Stomach (tissue), 9 donors: Measurements from ENCODE around the gene PGM2. TPM values are rescaled to one million over a fixed set of nuclear protein-coding genes. Genes with fewer than 3 reads are reported as not detected.

Experiments
- DNase-seq, 2 donors: peaks; one replicate each; pipeline versions ENCODE4 v3.0.0 to v3.0.0-alpha.2; 2013 to 2019
- H3K27ac ChIP-seq, 5 donors: fragments of 200-600 bp in 4 of 5; sonication (generic) in 4 of 5; one replicate each; pipeline ENCODE4 v1.5.1; 2013 to 2019; ENCODE audit warnings: mild to moderate bottlenecking in 1 of 5, moderate library complexity in 1 of 5
- H3K27me3 ChIP-seq, 3 donors: fragments of 200-600 bp; sonication (generic); one replicate each; pipeline ENCODE4 v1.5.1; 2017 to 2019; ENCODE audit warnings: mixed run types in 1 of 3
- H3K36me3 ChIP-seq, 4 donors: fragments of 200-600 bp; sonication (generic); 1 replicate in 3 of 4; 2 replicates in 1 of 4; pipeline ENCODE4 v1.5.1; 2016 to 2019
- H3K4me1 ChIP-seq, 4 donors: fragments of 200-600 bp; sonication (generic); one replicate each; pipeline ENCODE4 v1.5.1; 2016 to 2019
- H3K4me3 ChIP-seq, 4 donors: fragments of 200-600 bp; sonication (generic) in 3 of 4; one replicate each; pipeline ENCODE4 v1.5.1; 2016 to 2019; ENCODE audit warnings: mild to moderate bottlenecking in 1 of 4
- H3K9me3 ChIP-seq, 4 donors: fragments of 200-600 bp; sonication (generic); one replicate each; pipeline ENCODE4 v1.5.1; 2016 to 2019
- EP300 ChIP-seq: sonication (generic); formaldehyde crosslinking; IDR thresholded peaks from one replicate; pipeline ENCODE4 v1.6.1; 2017; ENCODE audit warnings: antibody characterized with exemption
- POLR2A ChIP-seq, 4 donors: fragments of 450-650 bp; IDR thresholded peaks; one replicate each; pipeline ENCODE4 v1.6.1; 2016; ENCODE audit warnings: antibody characterized with exemption in 4 of 4, control low read depth in 2 of 4, mild to moderate bottlenecking in 1 of 4, moderate library complexity in 1 of 4
- POLR2AphosphoS5 ChIP-seq, 3 donors: sonication (generic); formaldehyde crosslinking; IDR thresholded peaks; one replicate each; pipeline ENCODE4 v1.6.1; 2016; ENCODE audit warnings: antibody characterized with exemption in 3 of 3
- WGBS, 5 donors: extraction: QIAGEN DNeasy Blood & Tissue Kit in 3 of 5; methylation state at CpG; one replicate each; pipeline versions ENCODE4 v1.1.5 to v1.1.7; 2013 to 2018; 5-methylcytosine and 5-hydroxymethylcytosine counted together
- intact Hi-C: fragments of 100-400 bp; cut with DNase I; formaldehyde crosslinking; loops from one replicate; pipeline ENCODE4 v1.15.1; 2023; ENCODE audit warnings: low total_unique reads
- polyA plus RNA-seq, 3 donors: library from polyadenylated mRNA; stranded (reverse); fragments of 200-250 nt; gene quantifications; one replicate each; pipeline ENCODE4 v1.2.3, GENCODE V29; 2013
- total RNA-seq, 5 donors: library from RNA; depleted of rRNA; stranded (reverse); fragments of >200 nt; gene quantifications; one replicate each; pipeline versions ENCODE4 v1.1.0 to v1.2.3, GENCODE V29; 2014 to 2016
- TF ChIP-seq, protein P1 (sequence below), 7 experiments: fragments of 450-650 bp in 4 of 7; fragments of 200-600 bp in 3 of 7; sonication (generic) in 3 of 7; IDR thresholded peaks; one replicate each; pipeline ENCODE4 v1.5.1; 2016 to 2019; ENCODE audit warnings: antibody characterized with exemption in 7 of 7, control low read depth in 2 of 7, mild to moderate bottlenecking in 1 of 7
- donor health status: healthy with polysubstance abuse.
- donor health status: Bipolar disorder and iron deficiency.
- donor health status: healthy.

The PGM2 gene
- total and polyA plus RNA-seq, 8 donors: 7.4 to 53.1 (median 13.9) TPM

GRCh38 chr4:37909332-37910090, 83.0 kb downstream of the PGM2 start:
- no peaks in the 10 kb centered on the region for H3K27me3 ChIP-seq
- H3K27ac ChIP-seq: peak overlapping the region in 2 of 5 donors; percentile 38 to 53
- peaks cover 0 to 18% (median 3%) of the 10 kb centered on the region in 4 donors for H3K4me1 ChIP-seq
- no peaks in the 10 kb centered on the region for H3K9me3 ChIP-seq
- TF ChIP-seq POLR2AphosphoS5 (IDR thresholded peaks at IDR 0.05) (no peak), POLR2A (IDR thresholded peaks at IDR 0.05) (no peak), EP300 (no peak)
- TF ChIP-seq, protein P1, sequence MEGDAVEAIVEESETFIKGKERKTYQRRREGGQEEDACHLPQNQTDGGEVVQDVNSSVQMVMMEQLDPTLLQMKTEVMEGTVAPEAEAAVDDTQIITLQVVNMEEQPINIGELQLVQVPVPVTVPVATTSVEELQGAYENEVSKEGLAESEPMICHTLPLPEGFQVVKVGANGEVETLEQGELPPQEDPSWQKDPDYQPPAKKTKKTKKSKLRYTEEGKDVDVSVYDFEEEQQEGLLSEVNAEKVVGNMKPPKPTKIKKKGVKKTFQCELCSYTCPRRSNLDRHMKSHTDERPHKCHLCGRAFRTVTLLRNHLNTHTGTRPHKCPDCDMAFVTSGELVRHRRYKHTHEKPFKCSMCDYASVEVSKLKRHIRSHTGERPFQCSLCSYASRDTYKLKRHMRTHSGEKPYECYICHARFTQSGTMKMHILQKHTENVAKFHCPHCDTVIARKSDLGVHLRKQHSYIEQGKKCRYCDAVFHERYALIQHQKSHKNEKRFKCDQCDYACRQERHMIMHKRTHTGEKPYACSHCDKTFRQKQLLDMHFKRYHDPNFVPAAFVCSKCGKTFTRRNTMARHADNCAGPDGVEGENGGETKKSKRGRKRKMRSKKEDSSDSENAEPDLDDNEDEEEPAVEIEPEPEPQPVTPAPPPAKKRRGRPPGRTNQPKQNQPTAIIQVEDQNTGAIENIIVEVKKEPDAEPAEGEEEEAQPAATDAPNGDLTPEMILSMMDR (IDR thresholded peaks at IDR 0.05): no peak
- DNase-seq: no peak
- H3K4me3 ChIP-seq: no peak overlapping the region
- no peaks in the 10 kb centered on the region for H3K36me3 ChIP-seq
- WGBS, 5 donors: 78 to 89% (median 87%) methylated on average over 8 of the region's 8 CpGs
- intact Hi-C loops: no loop called here

DNA sequence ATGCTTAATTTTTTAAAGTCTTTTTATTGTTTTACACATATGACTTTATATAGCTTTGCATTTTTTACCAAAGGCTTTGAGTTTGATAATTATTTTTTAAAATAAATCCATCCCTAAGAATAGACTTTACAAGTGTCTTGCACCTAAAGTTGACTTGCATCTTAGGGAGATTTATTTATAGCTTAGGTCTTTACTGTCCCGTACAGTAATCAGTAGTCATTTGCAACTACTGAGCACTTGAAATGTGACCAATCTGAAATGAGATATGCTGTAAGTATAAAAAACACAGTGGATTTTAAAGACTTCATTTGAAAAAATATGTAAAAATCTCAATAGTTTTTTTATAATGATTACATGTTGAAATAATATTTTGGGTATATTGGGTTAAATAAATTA, 83.6 kb downstream of the PGM2 start:
- WGBS, 5 donors: 36 to 94% (median 78%) methylated on average over 1 of the region's 1 CpG
- DNase-seq: no peak
- peaks cover 0 to 18% (median 3%) of the 10 kb centered on the region in 4 donors for H3K4me1 ChIP-seq
- TF ChIP-seq POLR2A (IDR thresholded peaks at IDR 0.05) (no peak), POLR2AphosphoS5 (IDR thresholded peaks at IDR 0.05) (no peak), EP300 (no peak)
- TF ChIP-seq, protein P1 (IDR thresholded peaks at IDR 0.05): no peak
- H3K9me3 ChIP-seq: no peaks in the 10 kb centered on the region
- no peaks in the 10 kb centered on the region for H3K36me3 ChIP-seq
- no peak overlapping the region for H3K27ac ChIP-seq
- no peak overlapping the region for H3K4me3 ChIP-seq
- H3K27me3 ChIP-seq: no peaks in the 10 kb centered on the region
- intact Hi-C loops: no loop called here

Other genes with a start within 250 kb of the PGM2 start
- gene RELL1, start 140.3 kb upstream of the PGM2 start, total RNA-seq: 100 to 1,000 TPM in 1 of 5 donors, 10 to 100 TPM in 3, 1 to 10 TPM in 1; 2.9 to 113 (median 92.5) TPM
- gene RELL1, start 140.3 kb upstream of the PGM2 start, polyA plus RNA-seq: 1 to 10 TPM; 1.3 to 8.3 (median 2.4) TPM
- gene TBC1D1, start 64.4 kb downstream of the PGM2 start, total RNA-seq: 100 to 1,000 TPM in 3 of 5 donors, 10 to 100 TPM in 2; 42.6 to 165 (median 108) TPM
- 10 to 100 TPM; 18.8 to 32.7 (median 32.1) TPM for gene TBC1D1, start 64.4 kb downstream of the PGM2 start, polyA plus RNA-seq
- gene PTTG2, start 133.7 kb downstream of the PGM2 start, total RNA-seq: 1 to 10 TPM in 2 of 5 donors, not detected in 3; 1.8 to 2.9 TPM
- not detected for gene PTTG2, start 133.7 kb downstream of the PGM2 start, polyA plus RNA-seq